Measurements from ENCODE around the gene CFAP69.
"Not testable (repeated sequence)": the region's sequence is repeated elsewhere in the genome, so short reads cannot be mapped to it uniquely, and the experiment has no call there.

The CFAP69 gene

GRCh38 chr7:90272242-90272641 is 27.3 kb downstream of the CFAP69 start:
- DNase-seq (ENCODE audit: low read depth in 2 of 2) = no peak

GRCh38 chr7:90274161-90274560 is 29.2 kb downstream of the CFAP69 start:
- DNase-seq (ENCODE audit: low read depth in 2 of 2) = no peak

GRCh38 chr7:90276033-90276728 is 31.2 kb downstream of the CFAP69 start:
- DNase-seq (ENCODE audit: low read depth in 2 of 2) = no peak

GRCh38 chr7:90288154-90288553 is 43.2 kb downstream of the CFAP69 start:
- DNase-seq (ENCODE audit: low read depth in 2 of 2) = no peak

GRCh38 chr7:90290244-90291113 is 45.5 kb downstream of the CFAP69 start:
- DNase-seq (ENCODE audit: low read depth in 2 of 2) = no peak

GRCh38 chr7:90298145-90299038 is 53.4 kb downstream of the CFAP69 start:
- DNase-seq (ENCODE audit: low read depth in 2 of 2) = peak; percentile 30 to 38

GRCh38 chr7:90303241-90303640 is 58.3 kb downstream of the CFAP69 start:
- DNase-seq (ENCODE audit: low read depth in 2 of 2) = no peak

GRCh38 chr7:90309872-90310271 is 64.9 kb downstream of the CFAP69 start:
- no peak for DNase-seq (ENCODE audit: low read depth in 2 of 2)

GRCh38 chr7:90311175-90311574 is 66.2 kb downstream of the CFAP69 start:
- DNase-seq (ENCODE audit: low read depth in 2 of 2) = no peak

GRCh38 chr7:90312745-90313144 is 67.8 kb downstream of the CFAP69 start:
- no peak for DNase-seq (ENCODE audit: low read depth in 2 of 2)

- no peak for DNase-seq (ENCODE audit: low read depth in 2 of 2)
These were observed 68.9 kb downstream of the CFAP69 start for GRCh38 chr7:90313907-90314306.

GRCh38 chr7:90320014-90320413 is 75.0 kb downstream of the CFAP69 start:
- no peak for DNase-seq (ENCODE audit: low read depth in 2 of 2)

- DNase-seq (ENCODE audit: low read depth in 2 of 2) = no peak
These were observed 75.4 kb downstream of the CFAP69 start for GRCh38 chr7:90320418-90320800.

- DNase-seq (ENCODE audit: low read depth in 2 of 2) = no peak
These were observed 76.0 kb downstream of the CFAP69 start, which contains the start of gene FAM237B for GRCh38 chr7:90320801-90321494. Gene FAM237B (minus strand): TSS chr7:90321304. CDS start chr7:90319748, 1,556 bp downstream.

- no peak for DNase-seq (ENCODE audit: low read depth in 2 of 2)
These were observed 77.9 kb downstream of the CFAP69 start for GRCh38 chr7:90322837-90323236.

GRCh38 chr7:90326500-90326899 is 81.5 kb downstream of the CFAP69 start:
- no peak for DNase-seq (ENCODE audit: low read depth in 2 of 2)

GRCh38 chr7:90334193-90334843 is 89.3 kb downstream of the CFAP69 start:
- DNase-seq (ENCODE audit: low read depth in 2 of 2) = no peak

GRCh38 chr7:90334926-90335325 is 90.0 kb downstream of the CFAP69 start:
- not testable (repeated sequence) for DNase-seq (ENCODE audit: low read depth in 2 of 2)

GRCh38 chr7:90337106-90337505 is 92.1 kb downstream of the CFAP69 start:
- no peak for DNase-seq (ENCODE audit: low read depth in 2 of 2)

- DNase-seq (ENCODE audit: low read depth in 2 of 2) = no peak
These were observed 100.0 kb downstream of the CFAP69 start for GRCh38 chr7:90345016-90345415.

Measured in fibroblast of skin of left biceps (primary cell).